AG04449 (cell line): ENCODE measurements around the gene CAMK2B.

ENCODE experiments used
- CTCF ChIA-PET: fragments of 350-600 bp; formaldehyde crosslinking; extraction: SDS; loops from one replicate; lab custom pipeline; 2021; ENCODE audit warnings: antibody characterized with exemption; lab: Yijun Ruan, JAX
- POLR2A ChIA-PET: fragments of 400-600, 350-600 bp; formaldehyde crosslinking; extraction: SDS; loops from one replicate; lab custom pipeline; 2020; ENCODE audit warnings: antibody characterized with exemption, inconsistent platforms; lab: Yijun Ruan, JAX
- DNase-seq: peaks from one replicate; pipeline ENCODE4 v3.0.0-alpha.2; 2010; ENCODE audit warnings: low read depth, low spot score
- H3K4me3 ChIP-seq: 2 replicates; pipeline ENCODE4 v1.5.1; 2011; ENCODE audit warnings: low read depth, mild to moderate bottlenecking, control low read depth, low read length
- CTCF ChIP-seq: IDR thresholded peaks from one replicate; pipeline ENCODE4 v1.5.1; 2011; ENCODE audit warnings: mild to moderate bottlenecking, moderate library complexity, low read length, control low read depth, inconsistent platforms; ENCODE audit not compliant: insufficient read depth; ENCODE audit errors: missing control alignments

CAMK2B gene

DNA sequence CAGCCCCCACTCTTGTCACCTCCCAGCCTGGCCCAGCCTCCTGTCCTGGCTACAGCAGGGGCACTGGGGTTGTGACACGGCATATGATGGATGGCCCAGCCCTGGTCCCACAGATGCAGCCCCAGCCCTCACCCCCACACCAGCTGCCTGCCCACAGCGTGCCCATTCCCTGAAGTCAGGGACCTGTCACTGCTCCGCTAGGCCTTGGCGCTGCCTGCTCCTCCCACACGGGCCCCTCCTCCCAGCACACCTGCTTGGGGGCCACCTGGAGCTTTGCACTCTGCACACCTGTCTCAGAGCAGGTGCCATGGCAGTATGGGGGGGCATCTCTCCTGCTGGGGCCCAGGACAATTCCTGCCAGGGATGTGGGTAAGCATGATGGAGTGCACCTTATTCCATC lies 139.7 kb downstream of the CAMK2B start:
- ChIA-PET POLR2A (no interaction called here), CTCF (interaction anchor here (0.8 to 5.2 kb wide), 5 partner anchors 10 to 115 kb away, joined by 3 to 38 read pairs (median 3); no protein-coding TSS in a partner anchor)
- TF ChIP-seq CTCF, result no peak
- H3K4me3 ChIP-seq, result no peak overlapping the region
- no peak for DNase-seq

DNA sequence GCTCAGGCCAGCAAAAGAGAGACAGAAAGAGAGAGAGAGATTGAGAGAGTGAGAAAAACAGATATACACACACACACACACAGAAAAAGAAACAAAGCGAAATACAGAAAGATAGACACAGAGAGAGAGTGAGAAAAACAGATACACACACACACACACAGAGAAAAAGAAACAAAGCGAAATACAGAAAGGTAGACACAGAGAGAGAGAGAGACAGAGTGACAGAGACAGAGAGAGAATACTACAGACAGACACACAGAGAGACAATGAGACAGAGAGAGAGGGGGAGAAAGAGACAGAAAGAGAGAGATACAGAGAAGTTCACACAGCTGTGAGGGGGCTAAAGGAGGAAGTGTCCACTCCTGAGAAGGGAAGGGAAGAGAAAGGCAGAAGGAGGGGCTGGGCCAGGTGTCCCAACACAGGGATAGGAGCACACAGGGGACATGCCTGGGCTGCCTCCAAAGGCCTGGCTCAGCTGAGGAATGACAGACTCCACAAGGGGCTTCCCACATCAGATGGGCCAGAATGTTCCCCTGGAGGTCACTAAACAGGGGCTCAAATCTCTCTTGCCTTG lies 140.4 kb downstream of the CAMK2B start:
- CTCF ChIA-PET, result interaction anchor here (5.2 kb wide), 1 partner anchor 11 kb away, joined by 38 read pairs; no protein-coding TSS in a partner anchor
- no peak overlapping the region for H3K4me3 ChIP-seq
- POLR2A ChIA-PET, result no interaction called here

DNA sequence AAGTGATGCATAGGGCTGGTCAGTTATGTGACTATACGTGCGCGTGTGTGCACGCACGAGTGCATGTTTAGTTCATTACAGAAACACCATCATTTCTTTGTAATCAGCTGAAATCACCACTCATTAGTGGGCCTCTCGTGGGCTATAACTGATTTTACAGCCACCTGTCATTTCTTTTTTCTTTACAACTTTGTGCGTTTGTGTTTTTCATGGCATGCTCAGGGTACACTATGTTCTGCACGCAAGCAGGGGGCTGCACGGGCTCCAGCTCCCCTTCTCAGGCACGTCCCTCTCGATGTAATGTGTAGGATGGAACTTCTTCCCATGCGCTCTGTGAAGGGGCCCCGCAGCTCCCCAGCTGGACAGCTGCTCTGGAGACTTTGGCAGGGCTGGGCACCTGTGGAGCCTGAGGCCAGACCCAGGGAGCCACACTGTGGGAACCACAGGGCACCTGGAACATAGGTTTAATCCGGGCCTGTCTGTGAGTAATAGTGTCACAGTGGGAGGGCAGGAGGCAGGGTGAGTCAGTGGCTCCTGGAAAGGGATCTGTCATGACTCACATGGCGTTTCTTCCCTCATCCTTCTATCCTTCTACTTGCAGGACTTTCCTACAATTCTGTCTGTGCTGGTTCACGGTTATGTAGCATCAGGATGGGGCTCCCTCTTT lies 141.1 kb downstream of the CAMK2B start:
- peak; percentile 54 for DNase-seq
- no peak for TF ChIP-seq CTCF
- POLR2A ChIA-PET, result no interaction called here
- CTCF ChIA-PET, result interaction anchor here (5.2 kb wide), 1 partner anchor 12 kb away, joined by 38 read pairs; no protein-coding TSS in a partner anchor
- no peak overlapping the region for H3K4me3 ChIP-seq

More for the DNA sequence above, 140.4 kb downstream of the CAMK2B start:
- DNase-seq, result no peak
- no peak for TF ChIP-seq CTCF

- TF ChIP-seq CTCF, result no peak
- POLR2A ChIA-PET, result no interaction called here
These were observed 142.0 kb downstream of the CAMK2B start for GRCh38 chr7:44183386-44183785.

GRCh38 chr7:44182827-44183226 lies 142.6 kb downstream of the CAMK2B start:
- POLR2A ChIA-PET, result no interaction called here
- DNase-seq, result no peak
- no peak for TF ChIP-seq CTCF
- H3K4me3 ChIP-seq, result no peak overlapping the region
- CTCF ChIA-PET, result interaction anchor here (1.0 to 1.5 kb wide), 3 partner anchors 12 to 112 kb away, joined by 3 read pairs; no protein-coding TSS in a partner anchor

More at GRCh38 chr7:44183386-44183785, 142.0 kb downstream of the CAMK2B start:
- CTCF ChIA-PET, result interaction anchor here (1.4 to 1.5 kb wide), 2 partner anchors 12 to 112 kb away, joined by 3 read pairs; no protein-coding TSS in a partner anchor
- H3K4me3 ChIP-seq, result no peak overlapping the region
- no peak for DNase-seq

GRCh38 chr7:44180631-44181030 lies 144.8 kb downstream of the CAMK2B start:
- no peak overlapping the region for H3K4me3 ChIP-seq
- CTCF ChIA-PET, result no interaction called here
- POLR2A ChIA-PET, result no interaction called here
- no peak for TF ChIP-seq CTCF
- no peak for DNase-seq
